Right forelimb (tissue), 1 donor: ENCODE measurements around the gene DDX41.

ENCODE experiments used
- DNase-seq: peaks from one replicate; pipeline ENCODE4 v3.0.0-alpha.2; 2018

DDX41 gene

GRCh38 chr5:177483042-177483441 lies 33.7 kb downstream of the DDX41 start:
- DNase-seq = no peak

- DNase-seq = no peak
These were observed 34.4 kb downstream of the DDX41 start for GRCh38 chr5:177482359-177482795.

GRCh38 chr5:177479774-177480173 lies 37.0 kb downstream of the DDX41 start:
- DNase-seq = no peak

GRCh38 chr5:177478711-177479646 lies 37.8 kb downstream of the DDX41 start:
- DNase-seq = peak; percentile 67

GRCh38 chr5:177477701-177478477 lies 38.9 kb downstream of the DDX41 start:
- DNase-seq = no peak

DNA sequence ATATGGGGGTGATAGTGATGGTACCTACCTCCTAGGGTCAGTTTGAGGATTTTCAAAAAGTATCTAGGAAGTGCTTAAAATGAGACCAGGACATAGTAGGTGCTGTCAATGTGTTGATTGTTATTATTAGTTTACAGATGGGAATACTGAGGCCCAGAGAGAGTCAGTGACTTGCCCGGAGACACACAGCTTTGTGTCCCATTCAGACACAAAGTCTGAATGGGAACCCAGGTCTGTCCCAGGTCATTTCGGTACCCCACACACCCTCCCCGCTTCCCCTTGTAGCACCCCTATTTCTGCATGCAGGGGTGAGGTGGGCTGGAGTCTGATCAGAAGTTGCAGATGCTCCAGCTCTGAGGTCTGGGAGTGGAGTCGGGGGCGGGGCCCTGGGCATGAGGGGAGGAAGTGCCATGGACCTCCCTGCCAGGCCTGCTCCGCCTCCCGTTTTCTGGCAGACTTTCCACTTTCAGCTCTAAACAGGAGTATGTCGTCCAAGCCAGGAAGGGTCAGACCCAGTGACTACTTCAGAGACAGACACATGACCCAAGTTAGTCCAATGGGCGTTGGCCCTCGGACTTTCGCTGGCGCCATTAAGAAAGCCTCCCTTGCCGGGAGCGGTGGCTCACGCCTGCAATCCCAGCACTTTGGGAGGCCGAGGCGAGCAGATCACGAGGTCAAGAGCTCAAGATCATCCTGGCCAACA lies 40.1 kb downstream of the DDX41 start:
- no peak for DNase-seq

GRCh38 chr5:177475563-177476427 lies 41.0 kb downstream of the DDX41 start:
- DNase-seq = no peak

GRCh38 chr5:177474846-177475562 lies 41.8 kb downstream of the DDX41 start:
- DNase-seq = no peak

DNA sequence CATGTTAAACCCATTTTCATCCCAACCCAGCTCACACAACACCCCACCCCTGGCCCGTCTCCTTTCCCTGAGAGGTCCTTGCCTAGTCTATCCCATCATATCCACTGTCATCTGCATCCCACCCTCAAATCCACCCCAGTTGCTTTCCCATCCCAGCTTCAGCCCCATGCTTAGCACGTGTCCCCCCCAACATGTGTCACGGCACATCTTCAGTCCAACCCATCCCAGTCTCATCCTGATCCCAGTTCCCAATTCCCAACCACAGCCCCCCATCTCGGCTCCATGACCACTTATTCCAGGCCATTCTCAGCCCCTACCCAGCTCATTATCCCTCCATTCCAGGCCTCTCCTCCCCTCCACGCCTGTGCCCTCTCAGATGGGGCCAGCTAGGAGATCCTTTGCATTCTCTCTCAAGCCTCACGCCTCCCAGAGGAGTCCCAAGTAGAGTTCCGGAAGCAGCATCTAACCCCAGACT lies 42.7 kb downstream of the DDX41 start:
- no peak for DNase-seq

- peak; percentile 85 for DNase-seq
These were observed 43.2 kb downstream of the DDX41 start, which contains the start of gene DBN1 for GRCh38 chr5:177473443-177474001. TSS of gene DBN1 (minus strand) at chr5:177473634. CDS start at chr5:177473521, 113 bp downstream.

DNA sequence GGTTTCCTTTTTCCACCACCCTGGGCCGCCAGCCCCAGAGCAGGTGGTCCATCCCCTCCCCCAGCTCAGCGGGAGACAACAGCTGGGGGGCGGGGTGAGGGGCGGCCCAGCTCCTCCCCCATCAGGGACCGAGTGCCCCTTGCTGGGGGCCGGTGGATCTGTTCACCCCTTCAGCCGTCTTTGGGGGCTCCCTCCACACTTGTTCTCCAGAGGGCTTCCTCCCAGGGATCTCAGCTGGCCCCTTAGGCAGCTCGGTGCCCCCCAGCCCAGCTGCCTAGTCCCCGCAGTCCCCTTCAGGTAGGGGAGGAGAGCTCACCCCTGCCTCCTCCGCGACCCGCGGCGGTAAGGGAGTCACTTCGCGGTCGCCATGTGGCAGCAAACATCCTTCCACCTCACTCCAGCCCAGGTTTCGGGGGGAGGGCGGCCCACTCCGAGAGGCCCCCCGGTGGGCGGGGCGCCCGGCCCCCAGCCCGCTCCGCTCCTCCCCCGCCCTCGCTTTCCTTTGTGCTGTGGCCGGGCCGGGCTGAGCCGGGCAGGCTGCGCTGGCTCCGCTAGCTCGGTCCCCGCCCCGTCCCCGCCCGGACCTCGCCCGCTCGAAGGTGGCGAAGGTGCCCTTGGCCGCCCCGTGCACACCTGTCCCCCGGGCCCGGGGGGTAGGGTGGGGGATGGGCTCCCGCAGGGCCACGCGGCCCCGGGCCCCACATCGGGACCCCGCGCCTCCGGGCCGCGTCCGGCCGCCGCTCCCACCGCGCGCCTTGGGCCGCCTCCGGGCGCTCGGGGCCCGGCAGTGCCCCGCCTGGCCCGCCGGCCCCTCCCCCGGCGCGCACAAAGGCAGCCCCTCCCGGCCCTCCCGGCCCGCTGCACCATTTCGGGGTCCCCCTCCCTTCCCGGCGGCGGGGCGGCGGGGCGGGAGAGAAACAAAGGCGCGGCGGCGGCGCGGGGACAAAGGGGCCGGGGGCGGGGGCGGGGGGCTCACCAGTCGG lies 44.0 kb downstream of the DDX41 start:
- peak; percentile 76 for DNase-seq

DNA sequence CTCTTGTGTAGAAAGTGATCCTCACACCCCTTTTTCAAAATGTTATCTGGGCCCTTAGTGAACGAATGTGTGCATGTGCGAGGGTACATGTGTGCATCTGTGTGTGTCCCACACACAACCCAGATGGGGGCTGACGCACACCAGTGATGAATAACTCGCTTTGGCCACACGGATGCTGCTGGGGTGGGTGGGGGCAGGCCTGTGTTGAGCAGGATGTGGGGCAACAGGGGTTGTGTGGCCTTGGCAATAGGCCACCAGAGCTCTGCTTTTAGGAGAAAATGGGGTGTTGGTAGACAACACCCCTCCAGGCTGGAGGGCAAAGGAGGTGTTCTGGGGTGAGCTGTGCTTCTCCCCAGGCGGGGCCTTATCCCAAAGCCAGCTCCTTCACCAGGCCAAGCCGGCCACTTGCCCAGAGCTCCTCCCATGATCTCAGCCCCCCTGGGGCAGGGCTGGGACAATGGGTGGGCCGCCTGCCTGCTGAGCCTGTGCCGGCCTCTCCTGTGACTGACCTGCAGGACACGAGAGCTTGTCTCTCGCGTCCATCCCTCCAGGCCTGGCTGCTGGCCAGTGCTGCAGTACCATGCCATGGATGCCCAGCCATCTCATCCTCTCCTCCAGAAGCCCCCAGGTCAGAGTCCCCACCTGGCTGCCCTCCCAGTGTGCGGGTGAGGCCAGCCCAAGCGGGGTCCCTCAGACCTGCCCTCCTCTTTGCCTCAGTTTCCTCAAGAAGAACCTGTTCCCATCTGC lies 45.0 kb downstream of the DDX41 start:
- no peak for DNase-seq

DNA sequence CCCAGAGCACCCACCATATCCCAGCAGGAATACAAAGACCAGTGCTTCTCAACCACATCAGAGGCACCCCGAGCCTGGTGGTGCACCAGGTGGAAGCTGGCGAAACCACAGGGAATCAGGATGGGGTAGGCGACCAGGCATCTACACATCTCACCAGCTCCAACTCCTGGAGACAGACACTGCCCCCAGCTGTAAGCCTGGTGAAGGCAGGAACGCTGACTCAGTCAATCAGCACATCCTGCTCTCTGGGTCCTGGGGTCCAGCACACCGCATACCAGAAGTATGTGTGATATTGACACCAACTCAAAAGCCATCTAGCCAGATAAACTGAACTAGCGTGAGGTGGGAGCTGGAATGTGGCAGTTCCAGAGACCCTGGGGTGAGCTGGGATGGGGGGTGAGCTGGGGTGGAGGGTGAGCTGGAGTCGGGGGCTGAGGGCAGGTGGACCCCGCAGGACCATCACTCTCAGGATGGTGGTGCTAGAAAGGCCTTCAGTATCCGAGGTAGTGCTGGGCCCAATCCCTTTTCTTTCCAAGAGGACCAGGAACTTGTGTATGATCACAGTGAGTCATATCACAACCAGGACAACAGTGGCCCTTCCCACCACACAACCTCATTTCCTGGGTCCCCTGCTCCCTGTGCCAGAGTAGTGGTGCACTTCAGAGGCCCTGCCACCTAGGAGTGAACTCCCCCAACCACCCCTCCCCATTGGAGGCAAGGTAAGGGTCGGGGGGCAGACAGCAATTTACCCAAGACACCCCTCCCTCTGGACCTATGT lies 45.8 kb downstream of the DDX41 start:
- no peak for DNase-seq

- no peak for DNase-seq
These were observed 46.8 kb downstream of the DDX41 start for GRCh38 chr5:177469750-177470525.

DNA sequence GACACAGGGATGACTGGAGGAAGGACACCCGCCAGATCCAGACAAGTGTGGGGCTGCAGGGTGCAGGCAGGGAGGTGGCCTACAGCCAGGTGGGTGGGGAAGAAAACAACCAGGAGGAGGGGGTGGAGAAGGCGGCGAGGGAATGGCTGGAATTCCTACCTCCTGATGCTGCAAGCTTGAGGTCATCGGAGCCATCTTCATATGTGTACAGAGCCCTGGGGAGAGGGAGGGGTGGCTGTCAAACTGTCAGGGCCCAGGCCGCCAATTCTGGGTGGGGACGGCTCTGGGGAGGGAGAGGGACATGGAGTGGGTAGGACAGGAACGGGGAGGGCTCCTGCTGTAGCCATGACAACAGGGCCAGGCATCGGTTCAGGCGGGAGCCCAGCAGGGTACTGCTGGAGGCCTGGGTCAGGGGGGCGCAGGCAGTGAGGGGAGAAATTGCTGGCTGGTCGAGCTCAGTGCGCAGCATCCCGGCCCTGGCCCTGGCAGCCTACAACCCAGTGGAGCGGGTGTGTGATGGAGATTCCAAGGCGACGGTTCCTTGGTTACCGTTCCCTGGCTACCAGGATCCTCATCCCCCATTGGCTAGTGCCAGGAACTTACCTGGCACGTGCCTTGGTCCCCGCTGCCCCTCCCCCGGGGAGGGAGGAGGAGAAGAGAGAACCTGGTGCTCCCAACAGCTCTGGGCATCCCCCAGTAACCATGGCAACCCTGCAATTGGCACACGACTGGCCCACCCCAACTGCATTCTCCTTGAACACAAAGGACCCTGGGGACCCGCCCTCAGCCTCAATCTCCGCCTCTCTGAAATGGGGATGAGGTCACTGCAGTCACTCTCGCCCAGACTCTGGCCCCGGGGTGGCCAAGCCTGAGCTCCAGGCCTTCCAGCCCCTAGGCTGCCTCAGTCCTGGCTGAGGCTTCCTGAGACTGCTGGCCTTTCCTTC lies 47.8 kb downstream of the DDX41 start:
- DNase-seq = no peak

- DNase-seq = no peak
These were observed 48.5 kb downstream of the DDX41 start for GRCh38 chr5:177468329-177468684.
